DMS79 (cell line): Measurements from ENCODE around the gene PARD3.

Source experiments
- DNase-seq: peaks from one replicate; lab custom pipeline; 2025; lab: John Stamatoyannopoulos, UW

The PARD3 gene

GRCh38 chr10:34537629-34538231 lies 277.4 kb downstream of the PARD3 start:
- no peak for DNase-seq

- no peak for DNase-seq
Measured at GRCh38 chr10:34535872-34536271, 279.2 kb downstream of the PARD3 start.

GRCh38 chr10:34530778-34531177 lies 284.3 kb downstream of the PARD3 start:
- no peak for DNase-seq

GRCh38 chr10:34528320-34528719 lies 286.8 kb downstream of the PARD3 start:
- DNase-seq: peak; percentile 69

GRCh38 chr10:34526758-34527730 lies 288.1 kb downstream of the PARD3 start:
- DNase-seq: no peak

- DNase-seq: no peak
Measured at GRCh38 chr10:34526186-34526585, 288.9 kb downstream of the PARD3 start.

- DNase-seq: no peak
Measured at GRCh38 chr10:34524369-34525091, 290.6 kb downstream of the PARD3 start.

GRCh38 chr10:34523017-34523767 lies 291.9 kb downstream of the PARD3 start:
- no peak for DNase-seq

GRCh38 chr10:34522546-34522945 lies 292.6 kb downstream of the PARD3 start:
- no peak for DNase-seq

GRCh38 chr10:34520510-34520909 lies 294.6 kb downstream of the PARD3 start:
- DNase-seq: no peak

GRCh38 chr10:34520084-34520483 lies 295.0 kb downstream of the PARD3 start:
- DNase-seq: no peak

GRCh38 chr10:34514290-34514689 lies 300.8 kb downstream of the PARD3 start:
- no peak for DNase-seq

- DNase-seq: no peak
Measured at GRCh38 chr10:34513636-34514035, 301.5 kb downstream of the PARD3 start.

- peak; percentile 2 for DNase-seq
Measured at GRCh38 chr10:34507217-34507616, 307.9 kb downstream of the PARD3 start.

GRCh38 chr10:34506786-34507185 lies 308.3 kb downstream of the PARD3 start:
- no peak for DNase-seq

- no peak for DNase-seq
Measured at GRCh38 chr10:34505338-34505737, 309.8 kb downstream of the PARD3 start.

- DNase-seq: no peak
Measured at GRCh38 chr10:34504534-34504933, 310.6 kb downstream of the PARD3 start.

- no peak for DNase-seq
Measured at GRCh38 chr10:34503704-34504103, 311.4 kb downstream of the PARD3 start.

- DNase-seq: no peak
Measured at GRCh38 chr10:34499612-34500279, 315.4 kb downstream of the PARD3 start.

- no peak for DNase-seq
Measured at GRCh38 chr10:34498821-34499220, 316.3 kb downstream of the PARD3 start.

GRCh38 chr10:34495938-34496337 lies 319.2 kb downstream of the PARD3 start:
- no peak for DNase-seq
